ENCODE measurements around the gene SNED1.

Gene SNED1

GRCh38 chr2:240963065-240963867, 35.2 kb upstream of the SNED1 start:
- DNase-seq (ENCODE audit: extremely low read depth, insufficient read length): no peak
- no peaks in the 10 kb centered on the region for H3K36me3 ChIP-seq (ENCODE audit: control insufficient read depth, insufficient read depth, low read length)
- no peak overlapping the region for H3K4me3 ChIP-seq (replicated peaks; ENCODE audit: low read depth, low read length)
- TF ChIP-seq CTCF (IDR thresholded peaks at IDR 0.05; ENCODE audit: insufficient read depth, low read length, poor library complexity, severe bottlenecking): no peak
- no peaks in the 10 kb centered on the region; the same call in 1 of the 2 replicates for H3K27me3 ChIP-seq (replicated peaks; ENCODE audit: control insufficient read depth, insufficient read depth, low read length)

- DNase-seq (ENCODE audit: extremely low read depth, insufficient read length): no peak
- no peak for TF ChIP-seq CTCF (IDR thresholded peaks at IDR 0.05; ENCODE audit: insufficient read depth, low read length, poor library complexity, severe bottlenecking)
- no peaks in the 10 kb centered on the region for H3K36me3 ChIP-seq (ENCODE audit: control insufficient read depth, insufficient read depth, low read length)
- H3K27me3 ChIP-seq (replicated peaks; ENCODE audit: control insufficient read depth, insufficient read depth, low read length): no peaks in the 10 kb centered on the region; the same call in 1 of the 2 replicates
- H3K4me3 ChIP-seq (replicated peaks; ENCODE audit: low read depth, low read length): no peak overlapping the region
Measured at GRCh38 chr2:240963868-240964703, 34.3 kb upstream of the SNED1 start.

GRCh38 chr2:240964704-240965295, 33.6 kb upstream of the SNED1 start:
- H3K4me3 ChIP-seq (replicated peaks; ENCODE audit: low read depth, low read length): no peak overlapping the region
- TF ChIP-seq CTCF (IDR thresholded peaks at IDR 0.05; ENCODE audit: insufficient read depth, low read length, poor library complexity, severe bottlenecking): no peak
- no peaks in the 10 kb centered on the region; the same call in 1 of the 2 replicates for H3K27me3 ChIP-seq (replicated peaks; ENCODE audit: control insufficient read depth, insufficient read depth, low read length)
- DNase-seq (ENCODE audit: extremely low read depth, insufficient read length): no peak
- H3K36me3 ChIP-seq (ENCODE audit: control insufficient read depth, insufficient read depth, low read length): no peaks in the 10 kb centered on the region

- no peak for DNase-seq (ENCODE audit: extremely low read depth, insufficient read length)
- Histone ChIP-seq H3K36me3 (ENCODE audit: control insufficient read depth, insufficient read depth, low read length) (no peaks in the 10 kb centered on the region), H3K27me3 (replicated peaks; ENCODE audit: control insufficient read depth, insufficient read depth, low read length) (no peaks in the 10 kb centered on the region; the same call in 1 of the 2 replicates), H3K4me3 (replicated peaks; ENCODE audit: low read depth, low read length) (no peak overlapping the region)
- no peak for TF ChIP-seq CTCF (IDR thresholded peaks at IDR 0.05; ENCODE audit: insufficient read depth, low read length, poor library complexity, severe bottlenecking)
Measured at GRCh38 chr2:240965296-240965904, 33.0 kb upstream of the SNED1 start.

- TF ChIP-seq CTCF (IDR thresholded peaks at IDR 0.05; ENCODE audit: insufficient read depth, low read length, poor library complexity, severe bottlenecking): no peak
- no peak overlapping the region for H3K4me3 ChIP-seq (replicated peaks; ENCODE audit: low read depth, low read length)
Measured at GRCh38 chr2:240965905-240966456, 32.4 kb upstream of the SNED1 start.

More at GRCh38 chr2:240965905-240966456, 32.4 kb upstream of the SNED1 start:
- no peaks in the 10 kb centered on the region for H3K36me3 ChIP-seq (ENCODE audit: control insufficient read depth, insufficient read depth, low read length)
- no peak for DNase-seq (ENCODE audit: extremely low read depth, insufficient read length)
- no peaks in the 10 kb centered on the region; the same call in 1 of the 2 replicates for H3K27me3 ChIP-seq (replicated peaks; ENCODE audit: control insufficient read depth, insufficient read depth, low read length)

Data from GM06990 (cell line).